HUES64 (cell line): ENCODE results near the gene ADGRL3.

Experiments used
- H3K27ac ChIP-seq: 2 replicates; pipeline ENCODE4 v1.7.0; 2013; ENCODE audit warnings: low read depth, low read length, inconsistent platforms
- H3K27me3 ChIP-seq: 2 replicates; pipeline ENCODE4 v1.6.1; 2013; ENCODE audit warnings: mild to moderate bottlenecking, low read length; ENCODE audit not compliant: insufficient read depth
- H3K36me3 ChIP-seq: 2 replicates; pipeline ENCODE4 v1.6.1; 2013; ENCODE audit warnings: mild to moderate bottlenecking, low read length; ENCODE audit not compliant: insufficient read depth
- H3K4me1 ChIP-seq: 2 replicates; pipeline ENCODE4 v1.6.1; 2013; ENCODE audit warnings: mild to moderate bottlenecking, low read length, moderate library complexity; ENCODE audit not compliant: insufficient read depth
- H3K4me3 ChIP-seq: 2 replicates; pipeline ENCODE4 v1.5.1; 2013; ENCODE audit warnings: mild to moderate bottlenecking, low read length, moderate library complexity
- H3K9ac ChIP-seq: 2 replicates; pipeline ENCODE4 v1.6.1; 2013; ENCODE audit warnings: mild to moderate bottlenecking, low read depth, low read length
- H3K9me3 ChIP-seq: 2 replicates; pipeline ENCODE4 v1.6.1; 2013; ENCODE audit warnings: low read depth, low read length; ENCODE audit not compliant: insufficient read depth
- WGBS: fragments of 150-250, 120-280 bp; methylation state at CpG from one replicate; pipeline ENCODE4 v1.1.7; 2013; ENCODE audit warnings: missing lambda C conversion rate; 5-methylcytosine and 5-hydroxymethylcytosine counted together

The ADGRL3 gene

GRCh38 chr4:61864286-61864685 is 664.2 kb downstream of the ADGRL3 start:
- no peaks in the 10 kb centered on the region for H3K9me3 ChIP-seq
- no peaks in the 10 kb centered on the region for H3K36me3 ChIP-seq
- H3K4me3 ChIP-seq = no peak overlapping the region
- H3K9ac ChIP-seq = no peak overlapping the region
- no peak overlapping the region for H3K27ac ChIP-seq
- H3K4me1 ChIP-seq = peaks cover 15% of the 10 kb centered on the region
- H3K27me3 ChIP-seq = no peaks in the 10 kb centered on the region
- WGBS = 90% methylated on average over 1 of the region's 1 CpG

GRCh38 chr4:61866378-61867030 is 666.4 kb downstream of the ADGRL3 start:
- WGBS = 72% methylated on average over 4 of the region's 4 CpGs
- Histone ChIP-seq H3K27ac (no peak overlapping the region; the same call in 1 of the 2 replicates), H3K4me3 (no peak overlapping the region), H3K36me3 (no peaks in the 10 kb centered on the region), H3K27me3 (no peaks in the 10 kb centered on the region), H3K9me3 (no peaks in the 10 kb centered on the region), H3K9ac (no peak overlapping the region), H3K4me1 (peaks cover 15% of the 10 kb centered on the region)

- H3K9me3 ChIP-seq = no peaks in the 10 kb centered on the region
- no peak overlapping the region for H3K27ac ChIP-seq
- 95% methylated on average over 2 of the region's 3 CpGs for WGBS
- H3K36me3 ChIP-seq = no peaks in the 10 kb centered on the region
- no peak overlapping the region for H3K4me3 ChIP-seq
- no peak overlapping the region for H3K9ac ChIP-seq
- no peaks in the 10 kb centered on the region for H3K27me3 ChIP-seq
- peaks cover 9% of the 10 kb centered on the region for H3K4me1 ChIP-seq
These were observed 672.9 kb downstream of the ADGRL3 start for GRCh38 chr4:61872983-61873382.

GRCh38 chr4:61877266-61877665 is 677.1 kb downstream of the ADGRL3 start:
- H3K4me3 ChIP-seq = no peak overlapping the region
- H3K27me3 ChIP-seq = no peaks in the 10 kb centered on the region
- no peaks in the 10 kb centered on the region for H3K36me3 ChIP-seq
- H3K27ac ChIP-seq = no peak overlapping the region
- H3K4me1 ChIP-seq = peaks cover 9% of the 10 kb centered on the region
- no peak overlapping the region for H3K9ac ChIP-seq
- H3K9me3 ChIP-seq = no peaks in the 10 kb centered on the region

DNA sequence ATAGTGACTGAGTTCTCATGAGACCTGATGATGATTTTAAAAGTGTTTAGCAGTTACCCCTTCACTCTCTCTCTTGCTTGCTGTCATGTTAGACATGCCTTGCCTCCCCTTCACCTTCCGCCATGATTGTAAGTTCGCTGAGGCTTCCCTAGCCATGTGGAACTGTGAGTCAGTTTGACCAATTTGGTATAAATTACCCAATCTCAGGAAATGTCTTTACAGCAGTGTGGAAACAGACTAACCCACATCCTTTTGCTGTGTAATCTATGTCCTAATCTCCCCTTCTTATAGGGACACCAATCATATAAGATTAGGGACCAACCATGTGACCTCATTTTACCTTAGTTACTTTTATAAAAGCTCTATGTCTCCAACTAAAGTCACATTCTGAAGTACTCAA is 677.8 kb downstream of the ADGRL3 start:
- H3K9me3 ChIP-seq = no peaks in the 10 kb centered on the region
- H3K4me3 ChIP-seq = no peak overlapping the region
- no peaks in the 10 kb centered on the region for H3K27me3 ChIP-seq
- H3K9ac ChIP-seq = no peak overlapping the region
- 97% methylated on average over 2 of the region's 2 CpGs for WGBS
- no peak overlapping the region for H3K27ac ChIP-seq
- H3K4me1 ChIP-seq = peaks cover 6% of the 10 kb centered on the region
- H3K36me3 ChIP-seq = no peaks in the 10 kb centered on the region

DNA sequence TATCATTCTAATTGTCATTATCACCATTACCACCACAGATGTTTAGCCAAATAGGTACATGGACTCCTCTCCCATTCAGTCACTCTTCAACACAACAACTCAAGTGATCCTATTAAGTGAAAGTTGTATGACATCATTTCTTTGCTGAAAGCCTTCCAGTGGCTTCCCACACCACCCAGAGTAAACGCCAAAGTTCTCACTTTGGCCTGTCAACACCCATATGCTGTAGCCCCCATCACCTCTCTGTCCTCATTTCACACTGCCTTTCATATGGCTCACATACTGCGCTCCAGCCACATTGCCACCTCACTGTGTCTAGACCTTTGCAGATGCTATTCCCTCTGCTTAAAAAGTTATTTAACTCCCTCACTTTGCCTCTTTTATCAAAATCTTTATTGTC is 682.3 kb downstream of the ADGRL3 start:
- no peaks in the 10 kb centered on the region for H3K27me3 ChIP-seq
- H3K4me1 ChIP-seq = peaks cover 3% of the 10 kb centered on the region; the same call in 1 of the 2 replicates
- H3K9me3 ChIP-seq = no peaks in the 10 kb centered on the region
- H3K36me3 ChIP-seq = no peaks in the 10 kb centered on the region
- 92% methylated on average over 2 of the region's 2 CpGs for WGBS
- H3K9ac ChIP-seq = no peak overlapping the region
- no peak overlapping the region for H3K4me3 ChIP-seq
- no peak overlapping the region for H3K27ac ChIP-seq

DNA sequence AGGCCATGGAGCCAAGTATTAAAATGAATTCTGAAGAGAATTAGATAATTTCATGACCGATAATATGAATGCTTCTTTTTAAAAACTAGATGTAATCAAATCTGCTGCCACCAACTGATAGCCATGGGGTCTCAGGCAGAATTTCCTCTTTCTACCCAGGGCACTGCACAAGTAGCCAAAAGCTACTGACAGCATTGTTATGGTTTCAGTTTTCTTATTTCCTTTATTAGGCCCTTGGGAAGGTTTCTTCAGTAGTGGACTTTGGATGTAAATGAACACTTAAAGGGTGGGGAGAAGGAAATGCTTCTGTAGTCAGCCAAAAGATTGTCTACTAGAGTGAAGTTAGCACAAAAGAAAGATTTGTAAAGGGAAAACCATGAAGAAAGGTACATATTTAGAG is 686.0 kb downstream of the ADGRL3 start:
- Histone ChIP-seq H3K4me3 (no peak overlapping the region), H3K4me1 (peaks cover 12% of the 10 kb centered on the region; the same call in 1 of the 2 replicates), H3K27ac (no peak overlapping the region), H3K9me3 (no peaks in the 10 kb centered on the region), H3K27me3 (no peaks in the 10 kb centered on the region), H3K9ac (no peak overlapping the region), H3K36me3 (no peaks in the 10 kb centered on the region)
- 100% methylated on average over 1 of the region's 1 CpG for WGBS

DNA sequence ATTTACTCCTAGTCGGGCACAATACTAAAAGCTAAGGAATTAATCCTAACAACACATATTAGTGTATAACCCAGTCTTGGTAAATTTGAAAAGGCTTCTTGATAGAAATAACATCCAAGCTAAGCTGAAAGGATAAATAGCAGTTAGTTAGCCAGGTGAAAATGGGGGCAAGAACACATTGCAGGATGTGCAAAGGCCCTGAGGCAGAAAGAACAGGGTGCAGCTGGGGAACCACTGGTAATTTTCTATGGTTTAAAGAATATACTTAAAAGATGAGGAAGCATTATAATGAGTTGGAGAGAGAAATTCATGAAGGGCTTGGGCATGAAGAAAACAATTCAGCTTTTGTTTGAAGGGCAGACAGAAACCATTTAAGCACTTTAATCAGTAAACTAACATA is 689.0 kb downstream of the ADGRL3 start:
- no peaks in the 10 kb centered on the region for H3K36me3 ChIP-seq
- no peaks in the 10 kb centered on the region for H3K9me3 ChIP-seq
- H3K27me3 ChIP-seq = no peaks in the 10 kb centered on the region
- WGBS = 92% methylated on average over 1 of the region's 1 CpG
- no peak overlapping the region for H3K27ac ChIP-seq
- H3K9ac ChIP-seq = no peak overlapping the region
- H3K4me3 ChIP-seq = no peak overlapping the region
- peaks cover 12% of the 10 kb centered on the region; the same call in 1 of the 2 replicates for H3K4me1 ChIP-seq

GRCh38 chr4:61890321-61890720 is 690.2 kb downstream of the ADGRL3 start:
- H3K36me3 ChIP-seq = no peaks in the 10 kb centered on the region
- peaks cover 12% of the 10 kb centered on the region; the same call in 1 of the 2 replicates for H3K4me1 ChIP-seq
- no peak overlapping the region for H3K27ac ChIP-seq
- WGBS = 77% methylated on average over 2 of the region's 3 CpGs
- no peak overlapping the region for H3K9ac ChIP-seq
- no peaks in the 10 kb centered on the region for H3K9me3 ChIP-seq
- H3K4me3 ChIP-seq = no peak overlapping the region
- H3K27me3 ChIP-seq = no peaks in the 10 kb centered on the region

- H3K4me1 ChIP-seq = peaks cover 9% of the 10 kb centered on the region; the same call in 1 of the 2 replicates
- no peaks in the 10 kb centered on the region for H3K27me3 ChIP-seq
- H3K4me3 ChIP-seq = no peak overlapping the region
- no peak overlapping the region for H3K9ac ChIP-seq
- no peaks in the 10 kb centered on the region for H3K9me3 ChIP-seq
- H3K27ac ChIP-seq = no peak overlapping the region
- H3K36me3 ChIP-seq = no peaks in the 10 kb centered on the region
These were observed 691.8 kb downstream of the ADGRL3 start for GRCh38 chr4:61891953-61892352.

GRCh38 chr4:61896634-61897033 is 696.5 kb downstream of the ADGRL3 start:
- Histone ChIP-seq H3K9me3 (no peaks in the 10 kb centered on the region), H3K9ac (no peak overlapping the region), H3K4me1 (no peaks in the 10 kb centered on the region), H3K4me3 (no peak overlapping the region), H3K27ac (no peak overlapping the region), H3K36me3 (0 out of 2 replicates have a peak, but pooled peaks cover 4% of the 10 kb centered on the region), H3K27me3 (no peaks in the 10 kb centered on the region)
- WGBS = 95% methylated on average over 1 of the region's 2 CpGs

- Histone ChIP-seq H3K27me3 (no peaks in the 10 kb centered on the region), H3K9ac (no peak overlapping the region), H3K4me1 (peaks cover 51% of the 10 kb centered on the region), H3K27ac (no peak overlapping the region), H3K4me3 (no peak overlapping the region), H3K36me3 (no peaks in the 10 kb centered on the region), H3K9me3 (no peaks in the 10 kb centered on the region)
- WGBS = 91% methylated on average over 3 of the region's 4 CpGs
These were observed 708.9 kb downstream of the ADGRL3 start for GRCh38 chr4:61909031-61909430.
